GM19328 (cell line): ENCODE data around the gene TMEM97.
"Not testable (repeated sequence)": the region's sequence is repeated elsewhere in the genome, so short reads cannot be mapped to it uniquely, and the experiment has no call there.

Experiments
- ATAC-seq: cut with Tn5 transposase; IDR thresholded peaks from one replicate; pipeline ENCODE4 v1.9.1; 2021; ENCODE audit warnings: mild to moderate bottlenecking, moderate library complexity; ENCODE audit not compliant: unreplicated experiment

TMEM97 gene

DNA sequence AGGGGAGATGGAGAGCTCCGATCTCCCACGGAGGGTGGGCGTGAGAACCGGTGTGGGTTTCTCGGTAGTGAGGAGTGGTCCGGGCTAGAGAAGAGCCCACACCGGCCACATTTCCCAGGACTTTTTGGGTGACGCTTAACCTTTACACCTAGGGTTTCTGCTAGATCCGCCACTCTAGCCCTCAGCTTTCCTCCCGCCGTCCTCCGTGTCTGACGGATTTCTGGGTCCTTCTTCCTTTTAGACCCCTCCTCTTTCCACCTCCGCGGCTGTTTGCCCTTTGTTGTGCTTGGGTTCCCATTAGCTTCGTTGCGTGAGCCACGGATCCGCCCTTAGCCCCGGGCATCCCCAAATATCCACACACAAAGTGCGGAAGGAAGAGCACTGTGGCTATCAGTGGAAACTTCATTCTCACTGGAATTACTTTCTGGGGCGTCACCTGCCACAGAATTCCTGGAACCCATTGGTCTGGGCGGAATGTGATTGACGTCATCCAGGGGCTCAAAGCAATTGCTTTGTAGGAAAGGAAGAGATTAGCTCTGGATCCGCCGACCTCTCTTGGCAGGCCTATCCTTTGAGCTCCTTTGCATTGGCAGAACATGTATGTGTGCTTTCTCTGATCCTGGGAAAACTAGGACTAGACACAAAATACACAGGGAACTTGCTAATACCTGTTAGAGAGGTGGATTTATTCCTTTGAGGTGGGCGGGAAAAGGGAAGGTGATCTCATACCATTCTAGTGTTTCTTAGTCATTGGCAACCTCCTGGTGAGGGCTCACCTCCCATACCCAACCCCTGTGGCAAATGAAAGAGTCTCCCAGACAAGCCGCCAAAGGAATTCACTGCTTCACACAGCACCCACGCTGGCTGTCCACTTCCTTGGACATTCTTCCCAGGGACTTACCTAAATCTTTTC is 17.2 kb downstream of the TMEM97 start:
- no peak for ATAC-seq

GRCh38 chr17:28338056-28338768 is 19.2 kb downstream of the TMEM97 start:
- ATAC-seq, result no peak

- not testable (repeated sequence) for ATAC-seq
Observed at GRCh38 chr17:28338769-28339212, 19.8 kb downstream of the TMEM97 start.

- no peak for ATAC-seq
Observed at GRCh38 chr17:28339431-28339830, 20.4 kb downstream of the TMEM97 start.

- ATAC-seq, result no peak
Observed at GRCh38 chr17:28340374-28340773, 21.4 kb downstream of the TMEM97 start.

- no peak for ATAC-seq
Observed at GRCh38 chr17:28341516-28341915, 22.5 kb downstream of the TMEM97 start.

DNA sequence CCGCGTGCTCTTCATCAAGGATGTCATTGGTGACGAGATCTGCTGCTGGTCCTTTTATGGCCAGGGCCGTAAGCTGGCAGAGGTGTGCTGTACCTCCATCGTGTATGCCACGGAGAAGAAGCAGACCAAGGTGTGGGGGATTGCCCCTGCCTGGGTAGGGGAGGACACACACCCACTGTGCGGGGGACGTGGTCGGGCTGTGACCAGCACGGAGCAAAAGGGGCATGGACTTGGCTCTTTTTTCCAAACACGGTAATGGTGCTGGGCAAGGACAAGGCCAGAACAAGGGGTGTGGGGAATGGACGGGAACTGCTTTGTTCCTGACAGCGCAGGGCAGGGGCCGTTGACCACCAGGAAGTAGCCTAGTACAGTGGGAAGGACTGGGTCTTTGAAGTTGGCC is 23.3 kb downstream of the TMEM97 start:
- ATAC-seq, result no peak

- no peak for ATAC-seq
Observed at GRCh38 chr17:28343491-28343932, 24.5 kb downstream of the TMEM97 start.

DNA sequence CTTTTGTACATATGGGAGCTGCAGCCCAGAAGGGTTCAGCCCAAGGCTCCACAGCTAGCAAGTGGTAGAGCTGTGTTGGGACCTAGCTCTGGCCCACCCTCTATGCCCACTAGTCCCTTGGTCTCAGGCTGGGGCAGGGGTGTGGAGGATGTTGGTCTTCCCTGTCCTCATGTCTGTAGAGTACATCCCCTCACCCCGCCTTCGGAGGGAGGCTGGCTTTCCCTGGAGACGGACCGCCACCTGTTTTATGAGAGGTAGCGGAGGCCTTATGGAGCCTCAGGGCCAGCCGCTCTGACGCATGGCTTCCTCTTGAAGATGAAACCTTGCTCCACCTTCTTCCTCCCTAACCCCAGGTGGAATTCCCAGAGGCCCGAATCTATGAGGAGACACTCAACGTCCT is 25.0 kb downstream of the TMEM97 start:
- ATAC-seq, result no peak

DNA sequence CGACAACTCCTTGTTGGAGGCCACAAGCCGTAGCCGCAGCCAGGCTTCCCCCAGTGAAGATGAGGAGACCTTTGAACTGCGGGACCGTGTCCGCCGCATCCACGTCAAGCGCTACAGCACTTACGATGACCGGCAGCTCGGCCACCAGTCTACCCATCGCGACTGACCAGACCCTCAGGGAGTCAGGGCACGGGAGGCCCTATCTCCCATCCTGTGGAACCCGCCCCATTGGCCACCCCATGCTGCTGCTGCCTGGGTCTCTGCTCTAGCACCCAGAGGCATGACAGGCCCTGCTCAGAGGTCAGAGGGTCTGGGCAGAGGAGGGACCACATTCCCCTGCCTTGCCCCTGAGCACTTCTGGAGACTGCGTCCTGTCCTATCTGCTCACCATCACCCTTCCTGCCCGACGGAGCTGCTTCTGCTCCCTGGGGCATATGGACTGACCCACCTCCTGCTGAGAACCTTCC is 25.5 kb downstream of the TMEM97 start:
- no peak for ATAC-seq

DNA sequence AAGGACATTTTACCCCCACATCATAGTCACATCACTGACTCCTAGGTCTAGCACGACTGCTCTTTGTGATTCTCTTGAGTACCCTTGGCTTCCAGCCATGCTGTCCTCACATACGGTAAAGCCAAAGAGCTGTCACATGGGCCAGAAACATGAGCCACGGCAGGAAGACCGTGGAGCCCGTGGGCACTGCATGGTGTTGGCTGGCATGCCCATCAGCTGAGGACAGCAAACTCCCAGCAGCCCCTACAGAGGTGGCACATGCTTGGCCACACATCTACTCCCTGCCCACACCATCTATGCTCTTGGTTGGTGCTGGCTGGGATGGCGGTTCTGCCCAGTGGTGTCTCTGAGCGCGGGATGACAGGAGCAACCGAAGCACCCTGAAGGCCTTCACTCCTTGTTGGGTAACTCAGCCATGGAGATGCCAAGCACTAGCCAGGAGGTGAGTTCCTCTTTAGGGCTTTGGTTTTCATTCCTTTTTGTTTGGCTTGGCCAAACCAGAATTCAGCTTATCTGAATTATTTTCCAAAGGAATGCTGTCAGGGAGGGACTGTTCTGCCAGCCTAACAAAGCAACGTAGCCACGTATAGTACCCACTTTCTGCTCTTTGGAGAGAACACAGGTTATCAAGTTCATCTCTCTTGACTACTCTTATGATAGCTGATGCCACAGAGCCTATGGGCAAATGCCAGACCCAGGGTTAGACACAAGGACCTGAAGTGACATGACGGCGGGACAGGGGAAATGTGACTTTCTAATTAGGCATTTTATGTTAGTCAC is 26.6 kb downstream of the TMEM97 start:
- ATAC-seq, result no peak

- ATAC-seq, result no peak
Observed at GRCh38 chr17:28346199-28346580, 27.2 kb downstream of the TMEM97 start.

DNA sequence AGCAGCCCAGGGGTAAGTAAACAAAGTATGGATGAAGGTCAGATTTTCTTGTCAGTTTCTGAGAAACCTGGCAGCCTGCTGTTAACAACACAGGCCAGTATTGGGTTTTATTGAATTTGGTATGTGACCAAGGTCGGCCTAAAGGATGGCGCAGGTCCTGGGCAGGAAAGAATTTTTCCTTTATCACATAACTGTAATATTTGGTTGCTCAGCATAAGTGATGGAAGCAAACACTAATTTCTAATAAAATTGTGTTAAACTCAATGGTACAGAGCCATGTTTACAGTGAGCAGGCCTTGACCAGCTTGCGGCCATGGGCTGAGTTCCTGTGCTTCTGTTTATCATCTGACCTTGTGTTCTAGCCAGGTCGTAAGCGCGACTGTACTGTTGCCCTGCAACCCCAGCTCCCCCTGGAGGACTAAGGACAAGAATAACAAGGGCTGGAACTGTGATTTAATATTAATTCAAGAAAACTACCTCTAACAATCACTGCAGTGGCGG is 27.8 kb downstream of the TMEM97 start:
- no peak for ATAC-seq

DNA sequence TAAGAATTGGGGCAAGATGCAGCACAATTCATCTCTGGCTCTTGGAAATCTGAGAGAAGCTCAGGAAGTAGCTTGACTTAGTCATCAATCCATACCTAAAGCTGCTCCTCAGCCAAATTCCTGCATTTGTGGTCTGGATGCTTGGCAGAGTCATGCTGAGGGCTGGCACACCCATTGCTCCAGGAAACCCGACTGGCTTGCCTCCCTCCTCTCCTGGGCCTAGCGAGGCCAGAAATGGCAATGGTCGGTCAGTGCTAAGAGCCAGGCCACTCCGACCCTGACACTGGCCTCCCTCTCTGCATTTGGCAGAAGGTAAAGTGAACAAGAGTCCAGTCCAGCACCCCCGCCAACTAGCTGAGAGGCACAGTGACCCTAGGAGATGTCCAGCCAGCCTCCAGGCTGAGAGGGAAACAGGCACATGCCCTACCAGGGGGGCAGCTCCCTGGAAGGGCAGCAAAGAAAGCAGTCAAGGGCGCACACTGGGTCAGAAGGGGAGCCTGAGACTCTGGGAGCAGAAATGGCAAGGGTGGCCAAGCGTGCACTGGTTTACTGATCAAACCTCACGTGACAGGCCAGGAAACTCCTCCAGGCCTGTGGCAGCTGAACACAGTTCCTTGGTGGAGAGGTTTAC is 28.4 kb downstream of the TMEM97 start:
- no peak for ATAC-seq

GRCh38 chr17:28348979-28349378 is 30.0 kb downstream of the TMEM97 start:
- ATAC-seq, result no peak

DNA sequence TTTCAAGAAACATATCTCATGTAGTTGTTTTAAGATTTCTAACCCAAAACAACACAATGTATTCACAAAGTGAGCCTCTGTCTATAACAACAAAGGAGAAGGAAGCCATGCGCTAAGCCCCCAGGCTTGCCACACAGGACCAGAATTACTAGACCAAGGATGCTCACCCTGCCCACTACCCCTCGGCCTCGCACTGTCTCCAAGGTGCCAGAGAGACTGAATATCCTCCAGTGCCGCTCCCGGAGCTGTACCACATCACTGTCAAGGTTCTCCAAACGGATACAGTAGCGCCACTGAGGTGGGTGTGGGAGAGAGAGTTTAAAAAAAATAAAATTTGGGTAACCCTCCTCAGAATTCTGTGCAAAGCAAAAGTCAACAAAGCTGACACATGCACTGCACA is 31.3 kb downstream of the TMEM97 start:
- ATAC-seq, result no peak

DNA sequence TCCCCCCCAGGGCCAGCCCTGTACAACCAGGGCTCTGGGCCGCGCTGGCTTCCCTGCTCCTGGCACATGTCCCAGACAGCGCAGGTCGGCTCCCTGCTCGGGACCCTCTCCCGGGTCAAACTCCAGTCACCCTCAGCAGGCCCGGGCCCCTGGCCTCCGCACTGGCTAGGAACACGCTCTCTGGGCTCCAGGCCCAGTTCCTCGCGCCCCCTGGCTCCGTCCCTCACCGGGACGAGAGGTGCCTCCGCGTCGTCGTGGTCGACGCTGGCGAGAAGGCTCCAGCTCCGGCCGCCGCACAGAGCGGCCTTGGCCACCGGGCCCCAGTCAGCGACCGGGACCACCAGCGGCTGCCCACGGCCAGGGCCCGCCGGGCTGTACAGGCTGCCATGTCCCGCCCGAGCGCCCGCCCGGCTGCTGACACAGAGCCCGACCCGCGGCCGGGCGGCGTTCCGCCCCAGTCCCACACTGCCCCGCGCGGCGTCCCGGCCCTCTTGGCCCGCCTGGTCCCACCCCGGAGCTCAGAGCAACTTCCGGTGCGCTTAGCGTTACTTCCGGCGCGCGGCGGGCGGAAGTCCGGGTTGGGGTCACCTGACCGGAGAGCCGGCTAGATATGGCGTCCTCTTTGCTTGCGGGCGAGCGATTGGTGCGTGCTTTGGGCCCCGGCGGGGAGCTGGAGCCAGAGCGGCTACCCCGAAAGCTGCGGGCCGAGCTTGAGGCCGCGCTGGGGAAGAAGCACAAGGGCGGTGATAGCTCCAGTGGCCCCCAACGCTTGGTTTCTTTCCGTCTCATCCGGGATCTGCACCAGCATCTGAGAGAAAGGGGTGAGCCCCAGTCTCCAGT is 38.3 kb downstream of the TMEM97 start, which contains the start of gene POLDIP2:
Gene POLDIP2 (minus strand): TSS at position 467 of the 840 bp plus-strand sequence. CDS start 79 bp downstream, at position 388.
- ATAC-seq, result peak; percentile 97

GRCh38 chr17:28357901-28358197 is 38.8 kb downstream of the TMEM97 start:
- ATAC-seq, result no peak

- no peak for ATAC-seq
Observed at GRCh38 chr17:28363186-28363585, 44.2 kb downstream of the TMEM97 start.
